ENCODE measurements around the gene IL1R2.

GRCh38 chr2:102044967-102045489, 53.3 kb downstream of the IL1R2 start:
- TF ChIP-seq EZH2 (IDR thresholded peaks at IDR 0.05; ENCODE audit: insufficient read depth, poor library complexity, severe bottlenecking) (no peak), EZH2phosphoT487 (IDR thresholded peaks at IDR 0.05; ENCODE audit: insufficient read depth, low read depth) (no peak)
